PFSK-1 (cell line): ENCODE data around the gene AKAP13.

ENCODE experiments used
- FOXP2 ChIP-seq: optimal IDR thresholded peaks from 2 replicates; pipeline ENCODE3; 2011; ENCODE audit warnings: borderline replicate concordance, control low read depth, inconsistent platforms; ENCODE audit not compliant: insufficient read depth; ENCODE audit errors: extremely low read length, extremely low read depth
- POLR2AphosphoS5 ChIP-seq: IDR thresholded peaks from 2 replicates; pipeline ENCODE4 v1.6.1; 2012; ENCODE audit warnings: low read depth, mild to moderate bottlenecking, control low read depth, low read length, moderate library complexity
- REST ChIP-seq, 2 experiments: IDR thresholded peaks; 2 replicates each; pipeline versions ENCODE4 v1.6.1 to v1.8.0; 2011 to 2012; ENCODE audit warnings: low read depth in 2 of 2, low read length in 2 of 2, control low read depth in 1 of 2, inconsistent platforms in 1 of 2, mild to moderate bottlenecking in 1 of 2, moderate library complexity in 1 of 2; ENCODE audit not compliant: insufficient read depth in 1 of 2
- SIN3A ChIP-seq: IDR thresholded peaks from 2 replicates; pipeline ENCODE4 v1.6.1; 2012; ENCODE audit warnings: mild to moderate bottlenecking, low read length, moderate library complexity, borderline replicate concordance; ENCODE audit not compliant: insufficient read depth
- TAF1 ChIP-seq: IDR thresholded peaks from 2 replicates; pipeline ENCODE4 v1.6.1; 2012; ENCODE audit warnings: low read length, control low read depth, borderline replicate concordance; ENCODE audit not compliant: insufficient read depth

The AKAP13 gene

GRCh38 chr15:85415783-85416182 lies 35.4 kb downstream of the AKAP13 start:
- TF ChIP-seq TAF1: no peak
- TF ChIP-seq REST (IDR thresholded peaks at IDR 0.05; ENCODE audit: insufficient read depth in 1 of 2, low read depth in 2 of 2, low read length in 2 of 2): no peak
- TF ChIP-seq POLR2AphosphoS5: no peak
- TF ChIP-seq FOXP2: no peak
- no peak for TF ChIP-seq SIN3A

- no peak for TF ChIP-seq TAF1
- no peak for TF ChIP-seq SIN3A
- no peak for TF ChIP-seq POLR2AphosphoS5
- no peak for TF ChIP-seq FOXP2
- TF ChIP-seq REST (IDR thresholded peaks at IDR 0.05; ENCODE audit: insufficient read depth in 1 of 2, low read depth in 2 of 2, low read length in 2 of 2): no peak
These were observed 36.9 kb downstream of the AKAP13 start for GRCh38 chr15:85417276-85417675.

DNA sequence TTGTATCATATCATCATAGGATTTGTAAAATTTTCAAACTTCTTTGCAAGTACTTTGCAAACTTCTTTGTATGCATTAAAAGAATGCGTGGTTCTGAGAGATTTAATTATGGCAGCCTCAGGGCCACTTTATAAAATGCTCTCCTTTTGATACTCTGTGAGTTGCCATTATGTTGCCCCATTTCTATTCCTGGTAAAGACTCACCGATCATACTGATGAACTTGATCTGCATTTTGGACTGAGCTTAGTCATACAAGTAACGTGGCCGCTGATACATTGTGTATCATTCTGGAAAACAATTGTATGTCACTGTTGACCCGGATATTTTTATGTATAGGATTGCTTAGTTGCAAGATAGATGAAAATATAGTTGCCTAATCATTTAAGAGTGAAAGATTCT lies 38.8 kb downstream of the AKAP13 start:
- no peak for TF ChIP-seq TAF1
- TF ChIP-seq SIN3A: no peak
- no peak for TF ChIP-seq POLR2AphosphoS5
- no peak for TF ChIP-seq REST (IDR thresholded peaks at IDR 0.05; ENCODE audit: insufficient read depth in 1 of 2, low read depth in 2 of 2, low read length in 2 of 2)
- no peak for TF ChIP-seq FOXP2

GRCh38 chr15:85421116-85421925 lies 40.9 kb downstream of the AKAP13 start:
- TF ChIP-seq FOXP2 (no peak), REST (IDR thresholded peaks at IDR 0.05; ENCODE audit: insufficient read depth in 1 of 2, low read depth in 2 of 2, low read length in 2 of 2) (no peak), SIN3A (no peak), TAF1 (no peak), POLR2AphosphoS5 (no peak)
